ENCODE results near the gene FAM241B.

DNA sequence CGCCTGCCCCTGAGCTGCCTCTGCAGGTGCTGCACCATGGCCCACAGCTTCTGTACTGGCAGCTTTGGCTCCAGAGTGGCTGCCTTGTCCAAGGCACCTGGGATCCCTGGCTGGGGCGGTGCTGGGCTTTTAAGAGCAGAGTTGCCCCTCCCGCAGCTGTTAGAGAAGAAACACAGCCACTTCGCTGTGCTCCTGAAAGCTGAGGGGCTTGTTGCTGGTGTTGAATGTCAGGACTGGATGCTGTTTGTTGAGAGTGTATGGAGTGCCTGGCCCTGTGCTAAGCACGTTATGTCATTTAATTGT lies 6.2 kb downstream of the FAM241B start:
- TF ChIP-seq, protein P1, sequence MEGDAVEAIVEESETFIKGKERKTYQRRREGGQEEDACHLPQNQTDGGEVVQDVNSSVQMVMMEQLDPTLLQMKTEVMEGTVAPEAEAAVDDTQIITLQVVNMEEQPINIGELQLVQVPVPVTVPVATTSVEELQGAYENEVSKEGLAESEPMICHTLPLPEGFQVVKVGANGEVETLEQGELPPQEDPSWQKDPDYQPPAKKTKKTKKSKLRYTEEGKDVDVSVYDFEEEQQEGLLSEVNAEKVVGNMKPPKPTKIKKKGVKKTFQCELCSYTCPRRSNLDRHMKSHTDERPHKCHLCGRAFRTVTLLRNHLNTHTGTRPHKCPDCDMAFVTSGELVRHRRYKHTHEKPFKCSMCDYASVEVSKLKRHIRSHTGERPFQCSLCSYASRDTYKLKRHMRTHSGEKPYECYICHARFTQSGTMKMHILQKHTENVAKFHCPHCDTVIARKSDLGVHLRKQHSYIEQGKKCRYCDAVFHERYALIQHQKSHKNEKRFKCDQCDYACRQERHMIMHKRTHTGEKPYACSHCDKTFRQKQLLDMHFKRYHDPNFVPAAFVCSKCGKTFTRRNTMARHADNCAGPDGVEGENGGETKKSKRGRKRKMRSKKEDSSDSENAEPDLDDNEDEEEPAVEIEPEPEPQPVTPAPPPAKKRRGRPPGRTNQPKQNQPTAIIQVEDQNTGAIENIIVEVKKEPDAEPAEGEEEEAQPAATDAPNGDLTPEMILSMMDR (IDR thresholded peaks at IDR 0.05; ENCODE audit: insufficient read depth, low read length, poor library complexity, severe bottlenecking): no peak
- no peak for TF ChIP-seq EZH2phosphoT487 (conservative IDR thresholded peaks at IDR 0.05; ENCODE audit: low read length)
